Measurements from ENCODE around the gene DSCAML1.

GRCh38 chr11:117688255-117688797 is 108.7 kb downstream of the DSCAML1 start:
- TF ChIP-seq EZH2 (IDR thresholded peaks at IDR 0.05; ENCODE audit: insufficient read depth, poor library complexity, severe bottlenecking) = no peak
- TF ChIP-seq EZH2phosphoT487 (IDR thresholded peaks at IDR 0.05; ENCODE audit: insufficient read depth, low read depth) = no peak
